Measurements from ENCODE around the gene PDHA1.

Gene PDHA1

DNA sequence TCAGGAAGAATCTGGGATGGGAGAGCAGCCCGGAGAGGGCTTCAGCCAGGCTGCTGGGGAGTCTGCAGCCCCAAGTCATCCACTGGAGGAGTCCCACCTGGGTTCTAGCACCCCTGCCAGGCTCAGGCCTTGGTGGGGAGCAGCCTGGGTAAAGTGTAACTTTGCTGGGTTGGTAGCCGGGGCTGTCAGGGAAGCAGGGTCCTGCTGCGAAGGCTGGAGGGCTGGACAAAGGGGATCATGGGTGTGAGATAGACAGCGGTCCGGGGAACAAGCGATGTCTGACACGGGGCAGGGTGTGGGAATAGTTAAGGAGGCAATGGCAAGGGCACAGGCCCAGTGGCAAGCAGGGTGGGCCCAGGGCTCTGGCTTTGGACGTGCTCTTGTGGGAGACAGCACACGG, 37.6 kb downstream of the PDHA1 start:
- DNase-seq, result no peak

DNA sequence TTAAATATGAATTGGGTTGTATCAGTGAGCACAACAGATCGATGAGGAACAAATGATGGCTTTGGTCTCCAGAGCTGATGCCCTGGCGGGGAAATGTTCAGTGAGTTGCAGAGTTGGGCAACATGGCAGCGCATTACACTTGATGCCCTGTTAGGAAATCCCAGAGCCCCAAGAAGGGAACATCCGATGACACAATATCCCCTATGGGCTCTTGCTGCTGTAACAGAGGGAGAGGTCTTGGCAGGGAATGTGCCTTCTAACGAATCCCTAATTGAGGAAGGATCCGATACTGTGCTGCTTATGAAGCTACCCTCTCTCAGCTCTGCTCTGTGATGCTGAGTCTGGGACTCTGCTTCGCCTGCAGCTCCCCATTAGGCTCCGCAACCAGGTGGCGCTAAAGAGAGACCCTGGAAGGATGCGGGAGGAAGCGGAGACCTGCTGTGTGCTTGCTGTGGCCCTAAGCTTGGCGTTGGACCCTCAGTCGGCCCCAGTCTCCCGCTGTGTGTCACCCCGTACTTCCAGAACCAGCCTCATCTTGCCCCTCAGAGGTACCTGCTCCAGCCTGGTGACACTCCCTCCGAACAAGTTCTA, 38.9 kb downstream of the PDHA1 start:
- DNase-seq, result peak; percentile 24

DNA sequence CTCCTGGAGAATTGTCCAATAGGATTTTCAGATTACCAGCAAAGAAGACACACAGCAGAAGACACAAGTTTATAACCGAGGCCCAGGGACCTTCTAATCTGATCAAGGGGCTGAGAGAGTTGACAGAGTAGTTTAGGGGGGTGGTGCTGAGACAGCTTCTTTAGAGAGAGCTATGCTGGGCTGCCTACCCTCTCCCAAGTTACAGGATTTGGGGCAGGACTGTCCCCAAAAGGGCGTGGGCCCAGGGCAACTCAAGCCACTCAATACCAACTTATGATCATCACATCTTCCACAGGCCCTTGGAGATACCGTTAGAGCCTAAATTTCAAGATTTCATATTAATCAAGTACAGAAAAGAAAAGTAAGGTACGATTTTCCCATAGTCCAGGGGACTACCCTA, 43.0 kb downstream of the PDHA1 start:
- DNase-seq, result no peak

DNA sequence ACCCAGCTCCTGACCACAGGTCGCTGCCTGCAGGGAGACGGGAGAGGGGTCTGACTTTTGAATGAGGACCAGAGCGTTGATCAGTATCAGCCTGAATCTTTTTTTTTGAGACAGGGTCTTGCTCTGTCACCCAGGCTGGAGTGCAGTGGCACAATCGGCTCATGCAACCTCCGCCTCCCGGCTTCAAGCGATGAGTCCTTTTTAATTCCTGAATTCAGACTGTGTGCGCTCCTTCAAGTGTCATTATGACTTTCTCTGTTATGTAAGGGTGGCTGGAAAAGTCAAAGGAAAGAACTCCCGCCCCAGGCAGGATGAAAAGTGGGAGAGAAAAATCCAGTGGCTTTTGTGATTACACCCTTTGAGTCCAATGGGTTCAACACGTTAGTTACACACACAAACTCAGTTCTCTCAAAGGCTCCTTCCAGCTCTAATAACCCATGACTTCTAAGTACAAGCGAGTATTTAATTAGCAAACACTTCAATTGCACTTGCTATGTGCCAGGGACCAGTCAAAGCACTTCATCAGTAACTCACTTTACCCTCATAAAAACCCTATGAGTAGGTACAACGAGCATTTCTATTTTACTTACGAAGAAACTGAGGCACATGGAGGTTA, 44.4 kb downstream of the PDHA1 start:
- no peak for DNase-seq

DNA sequence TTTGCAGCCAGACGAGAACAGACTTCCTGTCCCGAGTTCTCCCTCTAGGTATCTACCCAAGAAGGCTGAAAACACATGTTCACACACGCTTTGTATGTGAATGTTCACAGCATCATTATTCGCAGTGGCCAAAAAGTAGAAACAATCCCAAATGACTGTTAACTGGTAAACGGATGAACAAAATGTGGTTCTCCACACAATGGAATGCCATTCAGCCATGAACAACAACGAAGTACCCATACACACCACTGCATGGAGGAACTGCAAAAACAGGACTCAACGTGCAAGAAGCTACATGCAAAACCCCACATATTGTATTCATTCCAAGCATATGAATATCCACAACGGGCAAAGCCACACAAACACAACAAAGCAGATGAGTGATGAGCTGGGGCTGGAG, 45.0 kb downstream of the PDHA1 start:
- DNase-seq, result no peak

DNA sequence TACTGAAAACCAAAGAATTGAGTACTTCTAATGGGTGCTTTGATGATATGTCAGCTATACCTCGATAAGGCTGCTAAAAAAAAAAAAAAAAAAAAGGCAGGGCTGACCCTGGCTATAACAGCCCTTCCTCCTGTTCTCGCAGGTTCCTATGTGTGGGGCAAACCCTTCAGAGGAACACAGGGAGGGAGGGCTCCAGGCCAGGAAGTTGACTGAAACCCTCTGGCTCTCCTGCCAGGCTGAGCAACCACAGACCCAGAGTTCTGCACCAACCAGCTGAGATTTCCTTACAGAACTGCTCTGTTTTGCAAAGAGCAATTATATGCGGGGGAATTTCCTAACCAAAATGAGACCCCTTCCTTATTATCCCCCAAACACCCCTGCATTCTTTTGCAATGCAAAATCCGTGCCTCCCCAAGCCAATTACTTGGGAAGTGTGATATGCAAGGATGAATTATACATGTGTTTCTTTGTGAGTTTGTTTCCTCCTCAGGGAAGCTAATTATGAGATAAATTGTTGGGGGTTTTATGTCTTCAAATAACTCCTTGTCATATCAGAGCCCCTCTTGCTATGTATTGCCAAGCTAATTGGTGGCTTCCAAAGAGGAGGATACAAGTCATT, 45.6 kb downstream of the PDHA1 start:
- DNase-seq, result no peak

DNA sequence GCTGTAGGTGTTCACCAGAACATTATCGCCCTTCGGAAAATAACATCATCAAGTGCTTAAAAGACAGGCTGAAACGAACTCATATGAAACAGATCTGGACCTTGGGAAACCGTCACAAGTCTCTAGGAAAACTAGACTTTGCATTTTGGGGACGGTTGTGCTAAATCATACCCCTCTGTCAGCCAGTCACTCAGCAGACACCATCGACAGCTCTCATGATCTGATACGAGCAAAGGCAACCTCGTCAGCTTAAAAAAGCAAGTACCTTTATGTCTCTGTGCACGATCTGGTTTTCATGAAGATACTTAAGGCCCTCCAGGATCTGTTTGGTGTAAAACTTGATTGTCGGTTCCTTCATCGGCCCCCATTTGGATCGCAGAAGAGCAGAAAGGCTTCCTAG, 48.4 kb downstream of the PDHA1 start:
- no peak for DNase-seq

DNA sequence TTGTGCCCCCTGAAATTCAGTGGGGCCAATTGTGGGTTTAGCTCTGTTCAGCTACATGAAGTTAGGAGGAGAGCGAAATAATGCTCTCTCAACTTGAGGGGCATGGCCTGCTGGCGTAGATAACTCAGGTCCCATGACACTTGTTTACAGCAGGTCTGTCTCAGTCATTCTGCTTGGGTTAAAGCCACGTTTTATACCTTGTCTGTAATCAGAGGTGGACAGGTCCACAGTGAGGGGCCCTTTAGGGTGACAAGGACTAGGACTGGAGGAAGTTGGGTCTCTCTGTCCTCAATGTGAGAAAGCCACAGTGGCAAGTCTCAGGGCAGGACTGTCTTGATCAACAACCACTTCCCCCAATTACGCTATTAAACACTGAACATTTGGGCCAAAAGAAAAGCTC, 49.0 kb downstream of the PDHA1 start:
- DNase-seq, result no peak

DNA sequence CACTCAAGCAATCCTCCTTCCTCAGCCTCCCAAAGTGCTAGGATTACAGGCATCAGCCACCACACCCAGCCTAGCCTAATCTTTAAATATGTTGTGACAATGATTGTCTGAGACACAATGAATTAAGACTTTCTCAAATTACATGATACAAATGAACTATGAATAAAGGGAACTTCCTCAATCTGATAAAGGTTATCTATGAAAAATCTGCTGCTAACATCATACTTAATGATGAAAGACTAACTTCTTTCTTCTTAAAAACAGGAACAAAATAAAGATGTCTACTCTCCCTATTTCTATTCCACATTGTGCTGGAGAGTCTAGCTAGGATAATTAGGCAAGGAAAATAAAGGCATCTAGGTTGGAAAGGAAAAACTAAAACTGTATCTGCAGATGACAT, 60.0 kb downstream of the PDHA1 start:
- no peak for DNase-seq

DNA sequence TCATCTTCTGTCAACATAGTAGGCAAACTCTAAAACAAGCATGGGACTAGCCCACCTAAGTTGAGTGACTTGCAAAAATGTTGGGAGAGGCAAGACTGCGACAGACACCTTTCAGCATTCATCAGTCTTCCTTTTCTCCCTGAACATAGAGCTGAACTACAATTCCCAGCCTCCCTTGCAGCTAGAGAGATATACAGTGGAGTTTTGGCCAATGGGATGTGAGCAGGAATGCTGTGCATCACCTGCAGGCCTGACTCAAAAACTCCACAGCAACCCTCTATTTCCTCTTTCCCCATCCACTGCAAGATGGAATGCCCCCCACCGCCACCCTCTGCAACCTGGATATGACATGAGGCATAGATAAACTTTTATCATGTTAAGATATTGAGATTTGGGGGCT, 66.5 kb downstream of the PDHA1 start:
- DNase-seq, result no peak
